ENCODE measurements around the gene DRAP1.

DRAP1 gene

DNA sequence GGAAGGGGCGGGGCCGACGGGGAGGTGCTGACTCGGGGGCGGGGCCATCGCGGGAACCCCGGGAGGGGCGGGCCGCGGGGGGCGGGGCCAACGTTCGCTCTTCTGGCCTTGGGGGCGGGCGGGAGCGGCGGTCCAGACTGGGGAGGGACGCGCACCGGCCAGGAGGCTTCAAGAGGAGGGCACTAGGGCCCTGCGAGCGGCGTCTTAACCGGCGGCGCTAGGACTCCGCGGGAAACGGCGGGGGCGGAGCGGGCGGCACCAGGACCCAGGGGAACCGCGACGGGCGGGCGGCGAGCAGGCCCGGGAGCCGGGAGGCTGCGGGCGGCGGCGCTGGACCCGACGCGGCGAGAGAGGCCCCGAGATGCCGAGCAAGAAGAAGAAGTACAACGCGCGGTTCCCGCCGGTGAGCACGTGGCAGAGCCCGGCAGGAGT, at the start of gene DRAP1:
DRAP1 (plus strand) TSS at position 286 of the 432 bp plus-strand sequence; CDS start at position 362, 76 bp downstream.
- peak; percentile 96 for DNase-seq (ENCODE audit: low spot score)

DNA sequence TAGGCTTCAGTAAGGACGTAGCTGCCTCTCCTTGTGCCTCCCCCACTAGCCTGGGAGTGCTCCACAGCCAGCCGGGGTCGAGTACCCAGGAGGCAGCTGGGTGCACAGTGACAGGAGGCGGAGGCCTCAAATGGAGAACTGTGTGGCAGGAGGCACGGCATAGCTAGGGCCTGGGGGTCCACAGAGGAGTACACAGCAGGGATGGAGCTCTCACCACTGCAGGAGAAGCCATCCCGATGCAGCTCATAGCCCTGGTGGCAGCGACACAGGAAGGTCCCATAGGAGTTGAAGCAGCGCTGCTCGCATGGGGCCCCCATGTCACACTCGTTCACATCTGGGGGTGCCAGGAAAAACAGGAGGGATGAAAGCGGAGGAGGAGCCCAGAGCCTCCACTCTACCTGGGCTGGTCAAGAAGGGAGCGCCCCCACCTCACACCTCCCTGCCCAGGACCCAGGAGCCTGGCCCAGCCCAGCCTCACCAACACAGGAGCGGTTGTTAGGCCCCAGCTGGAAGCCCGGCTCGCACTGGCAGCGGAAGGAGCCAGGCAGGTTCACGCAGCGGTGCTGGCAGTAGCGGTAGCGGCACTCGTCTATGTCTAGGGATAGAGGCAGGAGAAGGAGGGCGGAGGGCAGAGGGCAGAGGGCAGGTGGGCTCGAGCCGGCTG, 49.5 kb upstream of the DRAP1 start:
- no peak for DNase-seq (ENCODE audit: low spot score)

GRCh38 chr11:65870307-65870658, 48.9 kb upstream of the DRAP1 start:
- DNase-seq (ENCODE audit: low spot score), result no peak

- peak; percentile 87 for DNase-seq (ENCODE audit: low spot score)
Measured at GRCh38 chr11:65870706-65871681, 48.2 kb upstream of the DRAP1 start.

GRCh38 chr11:65871811-65872548, 47.2 kb upstream of the DRAP1 start:
- DNase-seq (ENCODE audit: low spot score), result no peak

DNA sequence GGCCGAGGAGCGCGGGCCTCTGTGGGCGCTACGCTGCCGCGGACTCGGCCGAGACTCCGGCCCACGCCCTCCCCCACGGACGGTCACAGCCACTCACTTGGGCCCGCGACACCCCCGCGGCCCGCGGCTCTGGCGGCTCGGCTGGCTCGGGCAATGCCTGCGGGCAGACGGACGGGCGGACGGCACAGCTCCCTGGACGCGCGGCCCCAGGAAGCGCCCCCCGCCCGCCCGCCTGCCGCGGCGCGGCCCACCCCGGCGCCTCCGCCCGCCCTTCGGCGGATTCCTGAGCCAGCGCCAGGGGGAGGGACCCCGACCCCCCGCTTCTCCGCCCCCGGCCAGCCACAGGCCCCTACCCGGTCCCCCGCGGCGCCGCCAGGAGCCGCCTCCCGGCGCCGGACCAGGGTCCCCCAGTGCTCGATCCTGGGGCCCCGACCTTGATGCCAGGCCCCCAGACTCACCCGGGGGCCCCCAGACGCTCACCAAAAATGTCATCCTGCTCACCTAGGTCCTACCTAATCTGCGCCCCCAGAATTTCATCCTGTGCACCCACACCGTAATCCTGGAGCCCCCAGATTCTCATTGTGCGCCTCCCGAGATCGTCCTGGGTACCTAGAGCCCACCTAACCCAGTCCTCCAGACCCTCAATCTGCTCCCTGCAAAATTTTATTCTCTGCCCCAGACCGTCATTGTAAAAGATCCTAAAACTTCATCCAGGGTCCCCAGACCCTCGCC, 46.5 kb upstream of the DRAP1 start, which contains the start of gene EFEMP2:
EFEMP2 (minus strand) TSS at position 215 of the 732 bp plus-strand sequence. CDS start 446 bp downstream, outside the sequence.
- DNase-seq (ENCODE audit: low spot score), result no peak

- peak; percentile 93 for DNase-seq (ENCODE audit: low spot score)
Measured at GRCh38 chr11:65873318-65874156, 45.7 kb upstream of the DRAP1 start.

DNA sequence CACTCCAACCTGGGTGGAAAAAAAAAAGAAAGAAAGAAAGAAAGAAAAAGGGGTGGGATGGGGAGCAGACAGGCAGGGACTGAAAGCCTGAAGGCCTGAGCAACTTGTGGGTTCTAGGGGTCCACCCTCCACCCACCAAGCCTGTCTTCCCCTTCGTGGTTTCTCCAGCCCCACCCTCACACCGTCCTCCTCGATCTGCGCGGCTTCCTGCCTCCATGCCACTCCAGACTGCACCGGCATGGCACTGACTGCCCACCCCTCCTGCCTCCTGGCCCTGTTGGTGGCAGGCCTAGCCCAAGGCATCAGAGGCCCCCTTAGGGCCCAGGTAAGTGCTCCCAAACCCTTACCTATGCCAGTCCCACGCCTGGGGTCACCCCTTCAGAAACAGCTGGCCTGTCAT, 39.6 kb upstream of the DRAP1 start, which contains the start of gene CTSW:
CTSW (plus strand) TSS at position 221 of the 400 bp plus-strand sequence; CDS start at position 239, 18 bp downstream.
- no peak for DNase-seq (ENCODE audit: low spot score)

DNA sequence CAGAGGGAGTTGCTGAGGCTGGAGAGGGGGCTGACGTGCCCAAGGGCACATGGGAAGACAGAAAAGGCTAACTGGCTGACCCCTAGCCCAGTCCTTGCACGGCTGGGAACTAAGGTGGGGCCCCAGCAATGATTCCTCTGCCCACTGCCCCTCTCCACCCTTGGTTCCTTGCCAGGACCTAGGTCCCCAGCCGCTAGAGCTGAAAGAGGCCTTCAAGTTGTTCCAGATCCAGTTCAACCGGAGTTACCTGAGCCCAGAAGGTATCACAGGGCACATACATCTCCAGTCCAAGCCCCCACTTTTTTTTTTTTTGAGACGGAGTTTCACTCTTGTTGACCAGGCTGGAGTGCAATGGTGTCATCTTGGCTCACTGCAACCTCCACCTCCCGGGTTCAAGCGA, 39.2 kb upstream of the DRAP1 start:
- DNase-seq (ENCODE audit: low spot score), result no peak

DNA sequence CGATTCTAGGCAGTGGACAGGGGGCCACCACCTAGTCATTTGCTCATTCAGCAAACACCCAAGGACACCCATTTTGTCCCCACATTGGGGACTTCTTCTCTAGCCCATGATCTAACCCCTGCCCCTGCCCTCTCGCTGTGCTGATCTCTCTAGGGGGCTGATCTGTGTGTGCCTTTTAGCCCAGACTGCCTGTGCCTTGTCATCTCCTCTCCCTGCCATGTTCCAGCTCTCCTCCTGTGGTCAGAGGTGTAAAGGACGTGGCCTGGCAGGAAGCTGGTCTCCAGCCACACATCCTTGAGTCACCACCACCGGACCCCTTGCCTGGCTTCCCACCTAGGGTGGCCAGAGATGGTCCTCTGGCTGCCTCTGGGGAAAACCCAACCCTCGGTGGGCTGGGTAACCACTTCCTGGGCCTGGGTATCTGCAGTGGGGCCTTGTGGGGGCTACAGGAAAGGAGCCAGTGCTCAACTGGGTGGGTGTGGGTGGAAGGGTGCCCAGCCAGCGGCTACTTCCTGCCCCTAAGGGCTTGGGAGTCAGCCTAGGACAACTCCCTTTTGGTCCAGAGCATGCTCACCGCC, 38.3 kb upstream of the DRAP1 start:
- no peak for DNase-seq (ENCODE audit: low spot score)

DNA sequence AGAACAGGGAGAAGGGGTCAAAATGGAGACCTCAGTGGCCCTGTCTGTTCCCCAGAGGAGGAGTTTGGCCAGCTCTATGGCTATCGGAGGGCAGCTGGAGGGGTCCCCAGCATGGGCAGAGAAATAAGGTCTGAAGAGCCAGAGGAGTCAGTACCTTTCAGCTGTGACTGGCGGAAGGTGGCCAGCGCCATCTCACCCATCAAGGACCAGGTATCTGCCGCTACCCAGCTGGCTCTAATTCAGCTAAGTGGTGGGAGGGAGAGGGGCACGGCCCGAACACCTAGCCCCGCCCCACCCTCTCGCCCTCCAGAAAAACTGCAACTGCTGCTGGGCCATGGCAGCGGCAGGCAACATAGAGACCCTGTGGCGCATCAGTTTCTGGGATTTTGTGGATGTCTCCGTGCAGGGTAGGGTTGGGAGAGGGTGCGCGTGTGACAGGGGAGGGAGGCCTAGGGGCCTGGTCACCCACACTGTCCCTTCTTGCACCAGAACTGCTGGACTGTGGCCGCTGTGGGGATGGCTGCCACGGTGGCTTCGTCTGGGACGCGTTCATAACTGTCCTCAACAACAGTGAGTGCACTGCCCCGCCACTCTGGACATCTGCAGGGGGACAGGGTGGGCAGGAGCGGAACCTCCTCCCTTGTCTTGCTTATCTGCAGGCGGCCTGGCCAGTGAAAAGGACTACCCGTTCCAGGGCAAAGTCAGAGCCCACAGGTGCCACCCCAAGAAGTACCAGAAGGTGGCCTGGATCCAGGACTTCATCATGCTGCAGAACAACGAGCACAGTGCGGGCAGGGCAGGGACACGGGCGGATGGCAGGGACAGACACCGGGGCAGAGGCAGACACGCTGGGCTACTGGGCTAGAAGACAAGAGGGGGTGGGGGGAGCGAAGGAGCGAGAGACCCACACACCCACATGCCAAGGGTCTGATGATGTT, 36.8 kb upstream of the DRAP1 start:
- DNase-seq (ENCODE audit: low spot score), result no peak

DNA sequence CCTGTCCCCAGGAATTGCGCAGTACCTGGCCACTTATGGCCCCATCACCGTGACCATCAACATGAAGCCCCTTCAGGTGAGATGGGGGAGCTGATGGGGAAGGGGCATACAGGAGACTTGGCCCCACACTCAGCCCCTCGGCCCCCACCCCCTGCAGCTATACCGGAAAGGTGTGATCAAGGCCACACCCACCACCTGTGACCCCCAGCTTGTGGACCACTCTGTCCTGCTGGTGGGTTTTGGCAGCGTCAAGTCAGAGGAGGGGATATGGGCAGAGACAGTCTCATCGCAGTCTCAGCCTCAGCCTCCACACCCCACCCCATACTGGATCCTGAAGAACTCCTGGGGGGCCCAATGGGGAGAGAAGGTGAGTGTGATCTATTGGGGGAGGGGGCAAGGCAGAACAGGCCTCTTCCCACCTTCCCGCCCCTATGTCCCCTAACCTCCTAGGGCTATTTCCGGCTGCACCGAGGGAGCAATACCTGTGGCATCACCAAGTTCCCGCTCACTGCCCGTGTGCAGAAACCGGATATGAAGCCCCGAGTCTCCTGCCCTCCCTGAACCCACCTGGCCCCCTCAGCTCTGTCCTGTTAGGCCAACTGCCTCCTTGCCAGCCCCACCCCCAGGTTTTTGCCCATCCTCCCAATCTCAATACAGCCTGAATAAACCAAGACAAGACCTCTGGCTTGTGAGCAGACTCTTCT, 36.0 kb upstream of the DRAP1 start:
- no peak for DNase-seq (ENCODE audit: low spot score)

GRCh38 chr11:65883786-65884715, 35.2 kb upstream of the DRAP1 start:
- DNase-seq (ENCODE audit: low spot score), result no peak

GRCh38 chr11:65884716-65885092, 34.5 kb upstream of the DRAP1 start:
- DNase-seq (ENCODE audit: low spot score), result peak; percentile 89

GRCh38 chr11:65885231-65885630, 34.0 kb upstream of the DRAP1 start:
- no peak for DNase-seq (ENCODE audit: low spot score)

GRCh38 chr11:65885808-65886536, 33.3 kb upstream of the DRAP1 start:
- no peak for DNase-seq (ENCODE audit: low spot score)

Measured in hepatic stellate cell (primary cell).